Stimulated activated CD4-positive, alpha-beta T cell treated with anti-CD3 and anti-CD28 coated beads, Interleukin-15, amount 100 ng/mL, for 1 hour (primary cell): ENCODE results near the gene ATP1A3.

Experiments
- DNase-seq, 2 donors: peaks; one replicate each; pipeline ENCODE4 v3.0.0-alpha.2; 2020; ENCODE audit warnings: low read depth in 1 of 2, low spot score in 1 of 2

Gene ATP1A3

GRCh38 chr19:41918095-41918494, 75.9 kb downstream of the ATP1A3 start:
- DNase-seq, result no peak

- DNase-seq, result no peak
These were observed 76.4 kb downstream of the ATP1A3 start for GRCh38 chr19:41917676-41918075.
